Measurements from ENCODE around the gene CEP72.

The CEP72 gene

GRCh38 chr5:644509-644908 is 32.4 kb downstream of the CEP72 start:
- peaks cover 3% of the 10 kb centered on the region; the same call in 1 of the 2 replicates for H3K36me3 ChIP-seq (ENCODE audit: insufficient read depth)
- H3K27me3 ChIP-seq (ENCODE audit: insufficient read depth, low read depth) = no peaks in the 10 kb centered on the region
- H2AFZ ChIP-seq (ENCODE audit: low read depth) = no peak overlapping the region
- no peak overlapping the region for H3K4me3 ChIP-seq (IDR thresholded peaks at IDR 0.05; ENCODE audit: insufficient read depth, low read depth, low read length)
- no peaks in the 10 kb centered on the region for H3K4me1 ChIP-seq (ENCODE audit: low read depth, poor library complexity, severe bottlenecking)
- TF ChIP-seq CTCF (conservative IDR thresholded peaks at IDR 0.05; ENCODE audit: low read depth, low read length) = no peak
- H3K79me2 ChIP-seq (ENCODE audit: insufficient read depth, low read depth) = no peaks in the 10 kb centered on the region
- H3K9ac ChIP-seq = no peak overlapping the region
- H4K20me1 ChIP-seq (ENCODE audit: insufficient read depth) = no peaks in the 10 kb centered on the region
- no peak overlapping the region for H3K27ac ChIP-seq
- no peak overlapping the region for H3K4me2 ChIP-seq

GRCh38 chr5:644971-645370 is 32.8 kb downstream of the CEP72 start:
- TF ChIP-seq CTCF (conservative IDR thresholded peaks at IDR 0.05; ENCODE audit: low read depth, low read length) = no peak
- no peaks in the 10 kb centered on the region for H3K27me3 ChIP-seq (ENCODE audit: insufficient read depth, low read depth)
- H3K4me1 ChIP-seq (ENCODE audit: low read depth, poor library complexity, severe bottlenecking) = no peaks in the 10 kb centered on the region
- H3K4me3 ChIP-seq (IDR thresholded peaks at IDR 0.05; ENCODE audit: insufficient read depth, low read depth, low read length) = no peak overlapping the region
- H3K27ac ChIP-seq = no peak overlapping the region
- H4K20me1 ChIP-seq (ENCODE audit: insufficient read depth) = no peaks in the 10 kb centered on the region
- H3K79me2 ChIP-seq (ENCODE audit: insufficient read depth, low read depth) = no peaks in the 10 kb centered on the region
- no peak overlapping the region for H2AFZ ChIP-seq (ENCODE audit: low read depth)
- no peak overlapping the region for H3K4me2 ChIP-seq
- H3K36me3 ChIP-seq (ENCODE audit: insufficient read depth) = peaks cover 3% of the 10 kb centered on the region; the same call in 1 of the 2 replicates
- H3K9ac ChIP-seq = no peak overlapping the region

GRCh38 chr5:645421-645820 is 33.3 kb downstream of the CEP72 start:
- H3K27ac ChIP-seq = no peak overlapping the region
- no peak overlapping the region for H3K9ac ChIP-seq
- H4K20me1 ChIP-seq (ENCODE audit: insufficient read depth) = no peaks in the 10 kb centered on the region
- H3K4me1 ChIP-seq (ENCODE audit: low read depth, poor library complexity, severe bottlenecking) = no peaks in the 10 kb centered on the region
- peaks cover 3% of the 10 kb centered on the region; the same call in 1 of the 2 replicates for H3K36me3 ChIP-seq (ENCODE audit: insufficient read depth)
- no peak overlapping the region for H3K4me3 ChIP-seq (IDR thresholded peaks at IDR 0.05; ENCODE audit: insufficient read depth, low read depth, low read length)
- no peaks in the 10 kb centered on the region for H3K27me3 ChIP-seq (ENCODE audit: insufficient read depth, low read depth)
- no peak overlapping the region for H3K4me2 ChIP-seq
- TF ChIP-seq CTCF (conservative IDR thresholded peaks at IDR 0.05; ENCODE audit: low read depth, low read length) = no peak
- no peaks in the 10 kb centered on the region for H3K79me2 ChIP-seq (ENCODE audit: insufficient read depth, low read depth)
- no peak overlapping the region for H2AFZ ChIP-seq (ENCODE audit: low read depth)

GRCh38 chr5:646396-647201 is 34.5 kb downstream of the CEP72 start:
- no peaks in the 10 kb centered on the region for H3K4me1 ChIP-seq (ENCODE audit: low read depth, poor library complexity, severe bottlenecking)

More at GRCh38 chr5:646396-647201, 34.5 kb downstream of the CEP72 start:
- TF ChIP-seq CTCF (conservative IDR thresholded peaks at IDR 0.05; ENCODE audit: low read depth, low read length) = no peak
- Histone ChIP-seq H3K9ac (no peak overlapping the region), H3K27ac (no peak overlapping the region), H3K4me3 (IDR thresholded peaks at IDR 0.05; ENCODE audit: insufficient read depth, low read depth, low read length) (no peak overlapping the region), H3K36me3 (ENCODE audit: insufficient read depth) (peaks cover 3% of the 10 kb centered on the region; the same call in 1 of the 2 replicates), H2AFZ (ENCODE audit: low read depth) (no peak overlapping the region), H4K20me1 (ENCODE audit: insufficient read depth) (no peaks in the 10 kb centered on the region), H3K4me2 (no peak overlapping the region), H3K79me2 (ENCODE audit: insufficient read depth, low read depth) (no peaks in the 10 kb centered on the region), H3K27me3 (ENCODE audit: insufficient read depth, low read depth) (no peaks in the 10 kb centered on the region)

All from KMS-11 (cell line).